ENCODE data around the gene KIF4B.
"Not testable (repeated sequence)": the region's sequence is repeated elsewhere in the genome, so short reads cannot be mapped to it uniquely, and the experiment has no call there.

KIF4B gene

DNA sequence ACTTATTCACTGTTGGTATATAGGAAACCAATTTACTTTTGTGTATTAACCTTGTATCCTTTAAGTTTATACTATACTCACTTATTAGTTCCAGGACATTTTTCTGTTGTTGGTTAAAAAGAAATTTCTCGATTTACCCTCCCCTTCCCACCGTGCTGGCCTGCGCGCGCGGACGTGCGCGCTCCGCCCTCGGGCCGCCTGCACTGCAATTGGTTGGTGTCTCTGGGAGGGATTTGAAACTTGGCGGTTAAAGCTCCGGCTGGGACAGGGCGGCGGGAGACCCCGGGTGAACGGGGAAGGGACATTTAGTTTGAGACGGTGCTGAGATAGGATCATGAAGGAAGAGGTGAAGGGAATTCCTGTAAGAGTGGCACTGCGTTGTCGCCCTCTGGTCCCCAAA, at the start of gene KIF4B:
KIF4B (plus strand) TSS at position 230 of the 400 bp plus-strand sequence; CDS start at position 335, 105 bp downstream.
- DNase-seq, result no peak

DNA sequence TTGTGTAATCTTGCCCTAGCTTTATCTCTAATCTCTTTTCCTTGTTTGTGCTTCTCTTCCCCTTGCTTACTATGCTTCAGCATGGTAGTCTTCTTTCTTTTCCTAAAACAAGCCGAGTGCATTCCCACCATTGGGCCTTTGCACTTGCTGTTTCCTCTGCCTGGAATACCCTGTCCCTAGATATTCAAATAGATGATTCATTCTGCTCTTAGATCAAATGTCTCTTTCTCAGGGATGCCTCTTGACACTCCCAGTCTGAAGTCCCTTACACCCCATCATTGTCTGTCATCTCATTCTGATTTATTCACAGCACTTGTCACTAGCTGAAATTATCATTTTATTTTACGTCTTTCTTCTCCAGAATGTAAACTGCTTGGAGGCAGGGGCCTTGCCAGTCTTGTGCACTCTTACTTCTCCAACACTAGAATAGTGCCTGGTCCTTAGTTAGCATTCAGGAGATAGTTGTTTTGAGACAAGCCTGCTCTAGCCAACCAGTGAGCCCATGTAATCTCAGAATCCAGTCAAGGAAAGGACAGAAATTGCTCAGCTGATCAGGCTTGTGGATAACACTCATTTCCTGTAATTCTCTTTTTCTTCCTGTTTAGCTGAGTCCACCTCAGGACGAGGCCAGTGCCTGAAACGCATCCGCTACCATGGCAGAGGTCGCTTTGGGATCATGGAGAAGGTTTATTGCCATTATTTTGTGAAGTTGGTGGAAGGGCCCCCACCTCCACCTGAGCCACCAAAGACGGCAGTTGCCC, 47.3 kb upstream of the KIF4B start:
- DNase-seq, result no peak

- no peak for DNase-seq
Observed at GRCh38 chr5:154966874-154967273, 46.7 kb upstream of the KIF4B start.

DNA sequence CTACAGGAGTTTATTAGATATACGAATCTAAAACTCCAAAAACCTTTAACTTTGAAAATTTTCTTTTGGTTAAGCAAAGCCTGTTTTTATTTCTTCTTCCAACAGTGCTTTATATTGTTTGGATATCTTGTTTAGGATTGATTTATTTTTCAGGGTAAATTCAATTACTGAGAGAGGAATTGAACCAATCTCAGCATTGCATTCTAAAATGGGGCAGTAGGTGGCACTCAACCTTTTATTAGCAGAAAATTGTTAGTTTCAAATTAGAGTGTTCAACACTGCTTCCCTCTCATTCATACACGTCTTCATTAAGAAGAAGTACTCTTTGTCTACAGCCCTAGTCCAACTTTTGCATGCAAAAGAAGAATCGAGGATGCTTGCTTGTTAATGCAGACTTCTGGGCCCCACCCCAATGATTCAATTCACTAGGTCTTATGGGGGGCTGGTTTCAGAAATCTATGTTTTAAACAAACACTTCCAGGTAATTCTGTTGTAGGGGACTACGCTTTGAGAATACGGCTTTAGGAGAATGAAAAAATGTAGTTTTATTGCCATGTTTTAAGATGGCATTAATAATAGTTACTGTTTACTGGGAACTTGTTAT, 46.0 kb upstream of the KIF4B start:
- no peak for DNase-seq

DNA sequence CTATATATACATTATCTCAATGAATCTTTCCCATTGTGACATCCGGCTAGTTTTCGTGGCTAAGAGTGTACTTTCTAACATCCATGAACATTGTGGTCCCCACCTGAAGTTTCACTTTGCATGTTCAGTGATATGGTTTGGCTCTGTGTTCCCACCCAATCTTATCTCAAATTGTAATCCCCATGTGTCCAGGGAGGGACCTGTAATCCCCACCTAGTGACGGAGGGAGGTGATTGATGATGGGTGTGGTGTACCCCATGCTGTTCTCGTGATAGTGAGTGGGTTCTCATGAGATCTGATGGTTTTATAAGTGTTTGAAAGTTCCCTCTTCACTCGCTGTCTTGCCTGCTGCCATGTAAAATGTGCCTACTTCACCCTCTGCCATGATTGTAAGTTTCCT, 44.6 kb upstream of the KIF4B start:
- DNase-seq, result no peak

- no peak for DNase-seq
Observed at GRCh38 chr5:154970759-154971158, 42.8 kb upstream of the KIF4B start.

DNA sequence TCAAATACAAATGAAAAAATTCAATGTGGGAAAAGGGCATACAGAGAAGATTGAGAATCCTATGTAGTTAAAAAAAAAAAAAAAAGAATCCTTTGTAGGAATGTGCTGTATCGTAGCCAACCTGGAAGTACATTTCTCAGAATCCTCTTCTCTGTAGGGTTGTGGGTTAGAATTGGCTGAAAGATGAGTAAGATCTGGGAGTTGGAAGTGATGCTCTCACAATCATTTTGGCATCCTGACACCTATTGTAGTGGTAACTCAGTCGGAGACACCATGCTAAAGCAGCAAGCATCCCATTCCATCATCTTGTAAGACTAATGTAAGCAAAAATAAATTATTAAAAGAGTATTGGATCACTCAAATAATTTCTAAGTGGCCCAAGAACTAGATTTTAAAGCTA, 42.1 kb upstream of the KIF4B start:
- DNase-seq, result no peak

DNA sequence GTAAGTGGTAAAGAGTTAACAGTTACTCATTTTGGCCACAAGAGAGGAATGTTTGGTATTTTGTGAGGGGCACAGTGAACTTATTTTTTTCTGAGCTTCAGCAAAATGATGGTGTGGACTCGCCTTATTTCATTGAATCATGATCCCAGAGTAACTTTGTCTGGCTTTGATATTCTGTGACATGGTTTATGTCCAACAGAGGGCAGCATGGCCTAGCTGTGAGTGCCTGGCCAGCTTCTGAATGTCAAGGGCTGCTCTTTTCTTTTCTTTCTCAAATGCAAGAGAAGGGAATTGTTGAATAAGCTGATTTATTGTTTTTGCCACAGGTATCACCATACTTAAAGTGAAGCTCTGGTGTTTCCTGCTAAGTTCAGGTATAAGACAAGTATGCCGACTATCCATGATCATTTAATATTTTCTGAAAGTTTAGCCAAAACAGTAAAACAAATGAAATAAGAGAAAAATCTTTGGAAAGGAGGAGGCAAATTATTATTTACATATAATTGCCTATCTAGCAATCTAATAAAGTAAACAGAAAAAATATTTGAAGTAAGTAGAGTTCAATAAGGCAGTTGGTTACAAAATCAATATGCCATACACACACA, 41.0 kb upstream of the KIF4B start:
- peak; percentile 50 for DNase-seq

- not testable (repeated sequence) for DNase-seq
Observed at GRCh38 chr5:154976082-154976481, 37.5 kb upstream of the KIF4B start.

DNA sequence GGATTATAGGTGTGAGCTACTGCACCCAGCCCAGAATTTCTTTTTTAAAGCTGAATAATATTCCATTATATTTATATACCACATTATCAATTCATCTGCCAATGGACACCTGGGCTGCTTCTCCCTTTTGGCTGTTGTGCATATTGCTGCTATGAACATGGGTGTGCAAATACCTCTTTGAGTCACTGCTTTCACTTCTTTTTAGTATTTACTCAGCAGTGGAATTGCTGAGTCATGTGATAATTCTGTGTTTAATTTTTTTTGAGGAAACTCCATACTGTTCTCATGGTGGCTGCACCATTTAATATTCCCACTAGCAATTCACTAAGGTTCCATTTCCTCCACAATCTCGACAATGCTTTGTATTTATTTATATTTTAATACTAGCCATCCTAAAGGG, 36.1 kb upstream of the KIF4B start:
- DNase-seq, result no peak

- DNase-seq, result not testable (repeated sequence)
Observed at GRCh38 chr5:154978294-154978693, 35.3 kb upstream of the KIF4B start.

GRCh38 chr5:154984946-154985516, 28.5 kb upstream of the KIF4B start:
- no peak for DNase-seq

- no peak for DNase-seq
Observed at GRCh38 chr5:154986151-154986550, 27.4 kb upstream of the KIF4B start.

DNA sequence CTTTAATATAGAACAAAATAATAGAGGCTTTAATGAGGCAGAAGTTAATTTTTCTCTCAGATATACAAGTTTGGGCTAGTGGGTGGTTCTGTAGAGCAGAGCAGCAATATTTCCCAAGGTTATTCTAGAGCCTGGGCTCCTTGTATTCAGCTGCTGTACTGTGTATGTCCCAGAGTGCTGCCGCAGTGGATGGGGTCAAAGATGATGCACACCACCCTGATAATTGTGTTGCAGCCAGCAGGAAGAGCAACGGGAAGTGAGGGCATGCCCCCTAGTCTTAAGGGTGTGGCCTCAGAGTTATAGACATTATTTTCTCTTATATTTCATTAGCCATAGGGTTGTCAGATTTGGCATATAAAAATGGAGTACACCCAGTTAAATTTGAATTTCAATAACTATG, 23.9 kb upstream of the KIF4B start:
- no peak for DNase-seq

GRCh38 chr5:154993461-154993860, 20.1 kb upstream of the KIF4B start:
- DNase-seq, result no peak

DNA sequence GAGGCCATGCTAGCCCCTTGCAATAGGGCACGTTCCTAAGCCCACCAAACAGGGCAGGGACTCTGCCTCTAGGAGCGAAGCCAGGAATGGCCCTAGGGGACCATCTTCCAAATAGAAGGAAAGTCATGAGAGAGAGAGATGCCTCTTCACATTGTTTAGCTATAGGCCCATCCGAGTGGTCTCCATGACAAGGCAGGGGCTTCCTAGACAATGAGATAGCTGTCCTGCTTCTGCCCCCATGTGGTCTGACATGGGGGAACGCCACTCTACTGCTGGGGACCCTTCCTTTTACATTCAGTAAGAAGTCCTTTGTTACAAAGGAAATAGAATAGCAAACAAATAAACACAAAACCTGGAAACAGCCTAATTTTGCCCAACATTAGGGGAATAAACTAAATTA, 17.9 kb upstream of the KIF4B start:
- no peak for DNase-seq

DNA sequence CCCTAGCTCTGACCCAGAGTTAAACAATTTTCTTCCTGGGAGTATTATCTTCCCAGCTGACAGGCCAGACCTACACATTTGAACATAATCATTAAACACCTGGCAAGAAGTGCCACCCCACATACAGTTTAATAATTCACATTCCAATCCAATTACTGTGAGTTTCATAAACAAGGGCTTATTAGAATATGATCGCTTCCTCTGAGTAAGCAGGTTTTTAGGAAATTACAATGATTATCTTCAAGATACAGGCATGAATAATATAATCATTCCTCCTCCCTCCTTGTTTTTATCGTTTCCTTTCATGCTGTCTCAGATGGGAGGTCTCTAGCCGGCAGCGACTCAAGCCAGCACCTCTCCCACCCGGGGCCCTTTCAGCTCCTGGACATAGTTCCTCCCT, 15.8 kb upstream of the KIF4B start:
- DNase-seq, result no peak

DNA sequence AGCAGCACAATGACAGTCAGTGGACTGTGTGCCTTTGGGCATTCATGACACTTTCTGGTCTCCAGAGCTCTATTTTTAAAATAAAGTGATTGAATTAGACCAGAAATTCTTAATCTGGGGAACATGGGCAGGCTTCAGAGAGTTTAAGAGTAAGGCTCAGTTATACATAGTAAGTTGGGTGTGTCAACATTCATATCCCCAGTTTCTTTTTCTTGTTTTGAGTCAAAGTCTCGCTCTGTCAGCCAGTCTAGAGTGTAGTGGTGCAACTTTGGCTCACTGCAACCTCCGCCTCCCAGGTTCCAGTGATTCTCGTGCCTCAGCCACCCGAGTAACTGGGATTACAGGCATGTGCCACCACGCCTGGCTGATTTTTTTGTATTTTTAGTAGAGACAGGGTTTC, 13.7 kb upstream of the KIF4B start:
- no peak for DNase-seq

DNA sequence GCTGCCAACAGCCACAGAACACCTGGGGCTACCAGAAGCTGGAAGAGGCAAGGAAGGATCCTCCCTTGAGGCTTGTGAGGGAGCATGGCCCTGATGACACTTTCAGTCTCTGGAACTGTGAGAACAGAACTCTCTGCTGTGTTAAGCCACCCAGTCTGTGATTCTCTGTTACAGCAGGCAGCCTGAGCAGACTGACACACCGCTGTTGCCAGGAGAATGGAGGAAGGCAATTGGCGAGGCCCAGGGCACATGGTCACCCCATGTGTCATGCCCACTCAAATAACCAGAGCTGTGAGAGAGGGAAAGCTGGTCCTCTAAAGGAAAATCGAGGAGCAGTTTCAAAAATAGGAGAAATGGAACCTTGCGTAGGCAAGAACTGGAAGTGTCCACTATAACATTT, 12.0 kb upstream of the KIF4B start:
- no peak for DNase-seq

DNA sequence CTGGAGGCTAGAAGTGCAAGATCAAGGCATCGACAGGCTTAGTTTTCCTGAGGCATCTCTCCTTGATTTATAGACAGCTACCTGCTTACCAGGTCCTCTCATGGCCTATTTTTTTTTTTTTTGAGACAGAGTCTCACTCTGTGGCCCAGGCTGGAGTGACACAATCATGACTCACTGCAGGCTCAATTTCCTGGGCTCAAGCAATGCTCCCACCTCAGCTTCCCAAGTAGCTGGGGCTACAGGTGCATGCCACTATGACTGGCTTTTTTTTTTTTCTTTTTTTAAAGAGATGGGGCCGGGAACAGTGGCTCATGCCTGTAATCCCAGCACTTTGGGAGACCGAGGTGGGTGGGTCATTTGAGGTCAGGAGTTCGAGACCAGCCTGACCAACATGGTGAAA, 10.8 kb upstream of the KIF4B start:
- DNase-seq, result not testable (repeated sequence)

GRCh38 chr5:155004138-155004744, 9.3 kb upstream of the KIF4B start:
- no peak for DNase-seq

- DNase-seq, result not testable (repeated sequence)
Observed at GRCh38 chr5:155006265-155006664, 7.3 kb upstream of the KIF4B start.

DNA sequence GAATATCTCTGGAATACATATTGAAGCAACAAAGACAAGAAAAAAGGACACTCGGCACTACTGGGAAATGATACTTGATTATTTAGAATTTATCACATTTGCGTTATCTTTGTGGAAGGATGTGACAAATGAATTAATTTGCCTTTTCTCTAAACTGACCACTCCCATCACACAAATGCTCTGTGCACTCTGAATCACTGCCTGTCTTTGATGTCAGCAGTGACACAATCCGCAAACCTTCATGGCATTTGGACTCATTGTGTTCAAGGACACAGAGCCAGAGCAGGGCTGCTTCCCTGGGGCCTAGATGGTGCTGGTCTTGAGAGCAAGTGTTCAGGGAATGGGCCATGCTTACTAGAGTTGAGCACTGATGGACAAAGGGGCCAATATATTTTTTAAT, 4.9 kb upstream of the KIF4B start:
- no peak for DNase-seq

DNA sequence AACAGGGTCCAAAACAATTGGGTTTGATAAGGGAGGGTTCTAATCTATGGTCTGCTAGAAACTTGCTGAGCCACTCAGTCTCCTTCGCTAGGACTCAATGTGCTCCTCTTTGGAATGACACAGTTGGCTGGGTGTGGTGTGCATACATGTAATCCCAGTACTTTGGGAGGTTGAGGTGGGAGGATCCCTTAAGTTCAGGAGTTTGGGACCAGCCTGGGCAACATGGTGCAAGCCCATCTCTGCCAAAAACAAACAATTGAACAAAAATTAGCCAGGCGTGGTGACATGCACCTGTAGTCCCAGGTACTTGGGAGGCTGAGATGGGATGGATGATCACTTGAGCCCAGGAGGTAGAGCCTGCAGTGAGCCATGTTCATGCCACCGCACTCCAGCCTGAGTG, 2.7 kb upstream of the KIF4B start:
- DNase-seq, result no peak
